Measurements from ENCODE around the gene PKDCC.

PKDCC gene

DNA sequence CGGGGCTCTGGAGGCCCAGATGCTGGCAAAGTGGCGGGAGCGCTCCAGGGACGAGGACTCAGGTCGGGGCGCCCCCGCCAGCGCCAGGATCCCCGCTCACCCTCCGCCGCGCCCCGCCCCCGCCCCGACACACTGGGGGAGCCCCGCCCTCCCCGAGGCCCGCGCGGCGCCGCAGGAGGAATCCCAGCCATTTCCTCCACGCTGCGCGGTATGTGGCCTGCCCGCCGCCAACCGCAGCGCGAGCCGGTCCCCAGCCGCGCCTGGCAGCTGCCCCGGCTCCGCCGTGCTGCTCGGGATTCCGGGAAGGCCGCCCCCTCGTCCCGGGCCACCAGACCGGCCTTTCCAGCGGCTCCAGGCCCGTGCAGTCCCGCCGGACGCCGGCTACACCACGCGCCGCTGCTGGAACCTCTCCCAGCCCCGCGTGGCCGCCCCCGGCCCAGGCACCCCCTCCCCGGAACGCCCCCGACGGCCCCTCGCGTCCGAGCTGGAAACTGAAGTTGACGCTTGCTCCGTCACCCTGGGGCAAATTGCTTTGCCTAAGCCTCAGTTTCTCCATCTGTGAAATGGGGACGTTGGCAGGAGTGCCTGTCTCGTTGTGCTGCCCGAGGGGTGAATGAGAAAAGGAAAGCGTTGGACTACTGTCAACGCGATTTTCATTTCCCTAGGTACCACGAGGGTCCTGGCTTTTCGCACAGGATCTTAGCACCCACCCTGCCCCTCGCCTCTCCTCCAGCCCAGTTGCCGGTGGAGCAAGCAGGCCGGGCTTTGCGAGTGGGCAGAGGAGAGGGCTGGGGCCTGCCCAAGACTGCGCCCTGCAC, 53.6 kb downstream of the PKDCC start:
- TF ChIP-seq, protein P1, sequence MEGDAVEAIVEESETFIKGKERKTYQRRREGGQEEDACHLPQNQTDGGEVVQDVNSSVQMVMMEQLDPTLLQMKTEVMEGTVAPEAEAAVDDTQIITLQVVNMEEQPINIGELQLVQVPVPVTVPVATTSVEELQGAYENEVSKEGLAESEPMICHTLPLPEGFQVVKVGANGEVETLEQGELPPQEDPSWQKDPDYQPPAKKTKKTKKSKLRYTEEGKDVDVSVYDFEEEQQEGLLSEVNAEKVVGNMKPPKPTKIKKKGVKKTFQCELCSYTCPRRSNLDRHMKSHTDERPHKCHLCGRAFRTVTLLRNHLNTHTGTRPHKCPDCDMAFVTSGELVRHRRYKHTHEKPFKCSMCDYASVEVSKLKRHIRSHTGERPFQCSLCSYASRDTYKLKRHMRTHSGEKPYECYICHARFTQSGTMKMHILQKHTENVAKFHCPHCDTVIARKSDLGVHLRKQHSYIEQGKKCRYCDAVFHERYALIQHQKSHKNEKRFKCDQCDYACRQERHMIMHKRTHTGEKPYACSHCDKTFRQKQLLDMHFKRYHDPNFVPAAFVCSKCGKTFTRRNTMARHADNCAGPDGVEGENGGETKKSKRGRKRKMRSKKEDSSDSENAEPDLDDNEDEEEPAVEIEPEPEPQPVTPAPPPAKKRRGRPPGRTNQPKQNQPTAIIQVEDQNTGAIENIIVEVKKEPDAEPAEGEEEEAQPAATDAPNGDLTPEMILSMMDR (IDR thresholded peaks at IDR 0.05; ENCODE audit: low read depth, low read length, missing control alignments) = no peak
- Histone ChIP-seq H3K27me3 (replicated peaks) (no peaks in the 10 kb centered on the region), H3K27ac (peak overlapping the region; percentile 92), H3K4me3 (ENCODE audit: low read depth, low read length) (peak overlapping the region; percentile 26), H3K36me3 (replicated peaks) (no peaks in the 10 kb centered on the region)
- in situ Hi-C loops (cut with HindIII; ENCODE audit: low pct_ligation_motif_present, low sequenced_read_pairs) = loop anchor here (25.0 kb wide), 1 partner anchor 211 kb away; no protein-coding TSS in a partner anchor
- peak; percentile 67 for DNase-seq

GRCh38 chr2:42102024-42102590, 54.3 kb downstream of the PKDCC start:
- Histone ChIP-seq H3K4me3 (ENCODE audit: low read depth, low read length) (peak overlapping the region; percentile 26), H3K36me3 (replicated peaks) (no peaks in the 10 kb centered on the region), H3K27ac (peak overlapping the region; percentile 92), H3K27me3 (replicated peaks) (no peaks in the 10 kb centered on the region)
- peak; percentile 85 for DNase-seq
- TF ChIP-seq, protein P1 (IDR thresholded peaks at IDR 0.05; ENCODE audit: low read depth, low read length, missing control alignments) = no peak
- in situ Hi-C loops (cut with HindIII; ENCODE audit: low pct_ligation_motif_present, low sequenced_read_pairs) = loop anchor here (25.0 kb wide), 1 partner anchor 210 kb away; no protein-coding TSS in a partner anchor

GRCh38 chr2:42102591-42103450, 55.0 kb downstream of the PKDCC start:
- no peaks in the 10 kb centered on the region for H3K27me3 ChIP-seq (replicated peaks)
- H3K27ac ChIP-seq = peak overlapping the region; percentile 92
- in situ Hi-C loops (cut with HindIII; ENCODE audit: low pct_ligation_motif_present, low sequenced_read_pairs) = loop anchor here (25.0 kb wide), 1 partner anchor 209 kb away; no protein-coding TSS in a partner anchor
- TF ChIP-seq, protein P1 (IDR thresholded peaks at IDR 0.05; ENCODE audit: low read depth, low read length, missing control alignments) = no peak
- peak overlapping the region; percentile 26 for H3K4me3 ChIP-seq (ENCODE audit: low read depth, low read length)
- H3K36me3 ChIP-seq (replicated peaks) = no peaks in the 10 kb centered on the region
- DNase-seq = peak; percentile 45

DNA sequence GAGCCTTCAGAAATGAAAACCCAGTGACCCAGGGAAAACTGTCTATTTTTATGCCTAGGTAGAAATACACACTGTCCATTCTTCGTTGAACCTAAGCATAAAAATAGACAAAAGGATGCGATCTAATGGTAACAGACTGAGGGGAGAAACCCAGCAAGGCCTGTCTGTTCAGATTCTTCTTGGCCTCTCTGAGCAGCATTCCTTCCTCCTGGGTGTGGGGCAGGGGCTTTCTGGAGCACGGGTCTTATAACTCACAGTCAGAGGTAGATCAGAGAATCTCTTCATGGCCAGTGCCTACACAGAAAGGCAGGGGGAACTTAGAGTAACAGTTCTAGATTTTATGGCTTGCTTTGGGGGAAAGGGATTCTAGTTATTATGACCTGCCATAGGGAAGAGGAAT, 56.0 kb downstream of the PKDCC start:
- H3K36me3 ChIP-seq (replicated peaks) = no peaks in the 10 kb centered on the region
- no peaks in the 10 kb centered on the region for H3K27me3 ChIP-seq (replicated peaks)
- DNase-seq = no peak
- no peak overlapping the region for H3K27ac ChIP-seq
- TF ChIP-seq, protein P1 (IDR thresholded peaks at IDR 0.05; ENCODE audit: low read depth, low read length, missing control alignments) = no peak
- no peak overlapping the region for H3K4me3 ChIP-seq (ENCODE audit: low read depth, low read length)
- in situ Hi-C loops (cut with HindIII; ENCODE audit: low pct_ligation_motif_present, low sequenced_read_pairs) = loop anchor here (25.0 kb wide), 1 partner anchor 208 kb away; no protein-coding TSS in a partner anchor

GRCh38 chr2:42104621-42105020, 56.8 kb downstream of the PKDCC start:
- in situ Hi-C loops (cut with HindIII; ENCODE audit: low pct_ligation_motif_present, low sequenced_read_pairs) = loop anchor here (25.0 kb wide), 1 partner anchor 208 kb away; no protein-coding TSS in a partner anchor
- Histone ChIP-seq H3K27me3 (replicated peaks) (no peaks in the 10 kb centered on the region), H3K27ac (no peak overlapping the region), H3K36me3 (replicated peaks) (no peaks in the 10 kb centered on the region), H3K4me3 (ENCODE audit: low read depth, low read length) (no peak overlapping the region)
- TF ChIP-seq, protein P1 (IDR thresholded peaks at IDR 0.05; ENCODE audit: low read depth, low read length, missing control alignments) = no peak
- no peak for DNase-seq

Data from brain microvascular endothelial cell (primary cell).